GM12874 (cell line): Measurements from ENCODE around the gene HARBI1.

Experiments used
- TF ChIP-seq, protein P1 (sequence below): IDR thresholded peaks from 2 replicates; pipeline ENCODE4 v1.5.1; 2011; ENCODE audit warnings: low read depth, mild to moderate bottlenecking, control low read depth, low read length, moderate library complexity; ENCODE audit not compliant: insufficient read depth

HARBI1 gene

DNA sequence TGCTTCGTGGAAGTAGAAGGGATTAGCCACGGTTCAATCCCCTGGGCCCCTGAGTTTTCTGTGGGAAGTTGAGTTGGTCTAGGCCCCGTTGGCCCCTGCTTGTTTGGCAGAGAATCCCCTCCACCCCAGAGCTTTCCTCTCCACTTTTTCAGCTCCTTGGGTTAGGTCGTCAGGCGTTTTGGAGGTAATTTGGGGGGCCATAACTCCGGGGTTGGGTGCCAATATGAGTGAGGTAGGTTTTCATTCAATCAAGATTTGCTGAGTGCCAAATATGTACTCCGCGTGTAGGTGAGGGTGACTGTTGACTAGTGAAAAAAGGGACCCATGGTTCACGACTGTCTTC, 916 bp upstream of the HARBI1 start:
- TF ChIP-seq, protein P1, sequence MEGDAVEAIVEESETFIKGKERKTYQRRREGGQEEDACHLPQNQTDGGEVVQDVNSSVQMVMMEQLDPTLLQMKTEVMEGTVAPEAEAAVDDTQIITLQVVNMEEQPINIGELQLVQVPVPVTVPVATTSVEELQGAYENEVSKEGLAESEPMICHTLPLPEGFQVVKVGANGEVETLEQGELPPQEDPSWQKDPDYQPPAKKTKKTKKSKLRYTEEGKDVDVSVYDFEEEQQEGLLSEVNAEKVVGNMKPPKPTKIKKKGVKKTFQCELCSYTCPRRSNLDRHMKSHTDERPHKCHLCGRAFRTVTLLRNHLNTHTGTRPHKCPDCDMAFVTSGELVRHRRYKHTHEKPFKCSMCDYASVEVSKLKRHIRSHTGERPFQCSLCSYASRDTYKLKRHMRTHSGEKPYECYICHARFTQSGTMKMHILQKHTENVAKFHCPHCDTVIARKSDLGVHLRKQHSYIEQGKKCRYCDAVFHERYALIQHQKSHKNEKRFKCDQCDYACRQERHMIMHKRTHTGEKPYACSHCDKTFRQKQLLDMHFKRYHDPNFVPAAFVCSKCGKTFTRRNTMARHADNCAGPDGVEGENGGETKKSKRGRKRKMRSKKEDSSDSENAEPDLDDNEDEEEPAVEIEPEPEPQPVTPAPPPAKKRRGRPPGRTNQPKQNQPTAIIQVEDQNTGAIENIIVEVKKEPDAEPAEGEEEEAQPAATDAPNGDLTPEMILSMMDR, result no peak

DNA sequence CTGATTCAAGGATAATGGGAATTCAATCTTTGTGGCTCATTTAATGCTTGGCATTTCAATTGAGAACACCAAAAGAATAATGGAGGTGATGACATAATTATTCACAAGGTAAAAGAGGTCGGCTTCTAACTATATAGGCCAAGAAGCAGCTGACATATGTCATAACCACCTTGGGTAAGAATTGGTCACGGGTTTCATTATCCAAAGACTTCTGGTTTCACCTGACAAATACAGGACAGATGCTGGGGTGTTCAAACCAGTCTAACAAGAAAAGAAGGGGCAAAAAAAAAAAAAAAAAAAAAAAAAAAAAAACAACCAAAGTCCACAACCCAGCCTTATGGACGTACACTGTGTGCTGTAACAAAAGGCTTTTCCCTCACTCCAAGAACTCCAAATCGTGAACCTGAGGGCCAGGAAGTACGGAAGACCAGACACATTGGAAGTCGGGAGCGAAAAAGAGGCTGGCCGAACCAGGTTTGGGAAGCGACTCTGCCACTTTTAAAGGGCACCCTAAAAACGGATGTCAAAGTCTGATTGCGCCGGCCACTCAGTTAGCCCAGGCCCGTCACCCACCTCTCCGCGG, 385 bp downstream of the HARBI1 start:
- TF ChIP-seq, protein P1, result no peak

DNA sequence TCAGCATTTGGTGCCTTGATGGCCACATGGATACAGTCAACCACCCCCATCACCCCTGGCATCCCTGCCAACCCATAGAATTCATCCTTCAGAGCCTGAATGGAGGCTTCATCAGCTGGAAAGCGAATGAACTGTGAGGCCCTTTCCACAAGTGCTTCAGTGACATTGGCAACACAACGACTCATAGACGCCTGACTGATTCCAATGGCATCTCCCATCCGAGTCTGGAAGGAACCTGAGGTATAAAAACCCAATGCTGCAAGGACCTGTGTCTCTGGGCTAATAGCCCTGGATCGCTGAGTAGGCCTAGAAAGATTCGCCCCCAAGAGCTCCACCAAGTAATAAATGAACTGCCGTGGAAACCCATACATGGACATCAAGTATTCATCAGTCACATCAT, 1.3 kb downstream of the HARBI1 start:
- TF ChIP-seq, protein P1, result no peak

DNA sequence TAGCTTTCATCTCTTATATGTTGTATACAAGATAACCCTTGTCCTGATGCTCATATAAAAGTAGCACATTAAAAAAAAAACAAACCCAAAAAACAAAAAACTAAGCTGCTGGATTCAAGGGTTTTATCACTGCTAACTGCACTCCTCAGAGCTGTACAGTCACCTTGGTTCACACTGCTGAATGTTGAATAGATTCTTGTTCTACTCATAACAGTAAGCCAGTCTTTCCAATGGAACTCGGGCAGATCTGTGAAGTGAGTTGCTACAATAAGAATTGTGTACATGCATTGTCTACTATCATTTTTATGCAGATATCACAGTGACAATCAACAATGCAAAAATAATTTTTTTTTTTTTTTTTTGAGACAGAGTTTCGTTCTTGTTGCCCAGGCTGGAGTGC, 4.7 kb downstream of the HARBI1 start:
- TF ChIP-seq, protein P1, result no peak

DNA sequence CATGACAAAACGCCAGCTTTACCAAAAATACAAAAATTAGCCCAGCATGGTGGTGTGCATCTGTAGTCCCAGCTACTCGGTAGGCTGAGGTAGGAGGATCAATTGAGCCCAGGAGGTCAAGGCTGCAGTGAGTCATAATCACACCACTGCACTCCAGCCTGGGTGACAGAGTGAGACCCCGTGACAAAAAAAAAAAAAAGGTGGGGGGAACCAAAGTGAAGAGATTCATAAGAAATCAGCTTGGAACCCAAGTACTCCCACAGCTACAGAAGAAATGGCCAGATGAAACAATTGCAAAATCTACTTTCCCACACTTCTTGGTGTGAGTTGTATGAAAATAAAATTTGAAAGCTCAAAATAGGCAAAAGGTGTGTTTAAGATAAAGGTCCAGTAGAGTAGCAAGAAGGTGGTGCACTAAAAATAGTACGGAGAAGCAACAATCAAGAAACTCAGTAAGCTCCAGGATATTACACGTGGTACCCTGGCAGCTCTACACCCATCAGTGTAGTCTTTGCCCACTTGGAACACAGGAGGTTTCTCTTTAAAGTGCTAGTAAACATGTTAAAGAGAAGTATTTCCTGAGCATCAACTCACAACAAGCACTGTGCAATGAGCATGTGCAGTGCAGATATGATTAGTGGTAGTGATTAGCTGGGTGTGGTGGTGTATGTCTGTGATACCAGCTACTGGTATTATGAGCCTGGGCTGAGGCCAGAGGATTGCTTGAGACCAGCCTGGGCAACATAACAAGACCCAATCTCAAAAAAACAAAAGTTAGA, 5.3 kb downstream of the HARBI1 start:
- TF ChIP-seq, protein P1, result no peak

DNA sequence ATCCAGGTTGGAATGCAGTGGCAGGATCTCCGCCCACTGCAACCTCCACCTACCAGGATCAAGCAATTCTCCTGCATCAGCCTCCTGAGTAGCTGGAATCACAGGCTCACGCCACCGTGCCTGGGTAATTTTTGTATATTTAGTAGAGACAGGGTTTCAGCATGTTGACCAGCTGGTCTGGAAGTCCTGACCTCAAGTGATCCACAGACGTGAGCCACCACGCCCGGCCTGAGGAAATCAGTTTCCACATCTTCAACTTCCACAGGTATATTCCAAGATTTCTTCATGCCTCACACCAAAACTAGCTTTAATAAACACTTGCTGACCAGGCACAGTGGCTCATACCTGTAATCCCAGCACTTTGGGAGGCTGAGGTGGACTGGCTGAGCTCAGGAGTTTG, 7.6 kb downstream of the HARBI1 start:
- TF ChIP-seq, protein P1, result no peak

DNA sequence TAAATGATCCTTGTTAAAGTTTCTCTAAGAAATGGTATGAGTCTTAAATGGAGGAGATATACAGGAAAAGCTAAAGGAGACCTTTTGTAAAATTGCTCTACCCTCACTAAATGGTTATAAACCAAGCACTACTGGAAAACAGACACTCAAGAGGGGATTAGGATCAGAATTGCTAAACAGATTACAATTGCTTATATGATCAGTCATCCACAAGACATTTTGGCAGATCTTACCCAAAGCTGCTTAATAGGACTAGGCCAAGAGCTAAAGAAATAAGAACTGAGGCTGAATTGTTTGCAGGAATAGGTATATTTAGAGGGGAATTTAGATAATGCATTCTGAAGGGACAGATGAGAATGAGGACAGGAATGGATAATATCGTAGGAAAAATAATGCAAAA, 9.5 kb downstream of the HARBI1 start:
- TF ChIP-seq, protein P1, result no peak
